HUES64 (cell line): ENCODE results near the gene GLUL. TPM values are rescaled to one million over a fixed set of nuclear protein-coding genes. Genes with fewer than 3 reads are reported as not detected.
A peak's percentile ranks its signal among the peaks of the same experiment; 100 is the strongest.

ENCODE experiments used
- H3K27ac ChIP-seq: 2 replicates; pipeline ENCODE4 v1.7.0; 2013; ENCODE audit warnings: low read depth, low read length, inconsistent platforms
- H3K27me3 ChIP-seq: 2 replicates; pipeline ENCODE4 v1.6.1; 2013; ENCODE audit warnings: mild to moderate bottlenecking, low read length; ENCODE audit not compliant: insufficient read depth
- H3K36me3 ChIP-seq: 2 replicates; pipeline ENCODE4 v1.6.1; 2013; ENCODE audit warnings: mild to moderate bottlenecking, low read length; ENCODE audit not compliant: insufficient read depth
- H3K4me1 ChIP-seq: 2 replicates; pipeline ENCODE4 v1.6.1; 2013; ENCODE audit warnings: mild to moderate bottlenecking, low read length, moderate library complexity; ENCODE audit not compliant: insufficient read depth
- H3K4me3 ChIP-seq: 2 replicates; pipeline ENCODE4 v1.5.1; 2013; ENCODE audit warnings: mild to moderate bottlenecking, low read length, moderate library complexity
- H3K9ac ChIP-seq: 2 replicates; pipeline ENCODE4 v1.6.1; 2013; ENCODE audit warnings: mild to moderate bottlenecking, low read depth, low read length
- H3K9me3 ChIP-seq: 2 replicates; pipeline ENCODE4 v1.6.1; 2013; ENCODE audit warnings: low read depth, low read length; ENCODE audit not compliant: insufficient read depth
- WGBS: fragments of 150-250, 120-280 bp; methylation state at CpG from one replicate; pipeline ENCODE4 v1.1.7; 2013; ENCODE audit warnings: missing lambda C conversion rate; 5-methylcytosine and 5-hydroxymethylcytosine counted together
- polyA plus RNA-seq, 2 experiments: library from polyadenylated mRNA; stranded (reverse); fragments of 50-300 nt; gene quantifications; one replicate each; pipeline ENCODE4 v1.2.3, GENCODE V29; 2013

GLUL gene
- 156 TPM for polyA plus RNA-seq (2013, experiment 1 of 2)
- polyA plus RNA-seq (2013, experiment 2 of 2) = 213 TPM

DNA sequence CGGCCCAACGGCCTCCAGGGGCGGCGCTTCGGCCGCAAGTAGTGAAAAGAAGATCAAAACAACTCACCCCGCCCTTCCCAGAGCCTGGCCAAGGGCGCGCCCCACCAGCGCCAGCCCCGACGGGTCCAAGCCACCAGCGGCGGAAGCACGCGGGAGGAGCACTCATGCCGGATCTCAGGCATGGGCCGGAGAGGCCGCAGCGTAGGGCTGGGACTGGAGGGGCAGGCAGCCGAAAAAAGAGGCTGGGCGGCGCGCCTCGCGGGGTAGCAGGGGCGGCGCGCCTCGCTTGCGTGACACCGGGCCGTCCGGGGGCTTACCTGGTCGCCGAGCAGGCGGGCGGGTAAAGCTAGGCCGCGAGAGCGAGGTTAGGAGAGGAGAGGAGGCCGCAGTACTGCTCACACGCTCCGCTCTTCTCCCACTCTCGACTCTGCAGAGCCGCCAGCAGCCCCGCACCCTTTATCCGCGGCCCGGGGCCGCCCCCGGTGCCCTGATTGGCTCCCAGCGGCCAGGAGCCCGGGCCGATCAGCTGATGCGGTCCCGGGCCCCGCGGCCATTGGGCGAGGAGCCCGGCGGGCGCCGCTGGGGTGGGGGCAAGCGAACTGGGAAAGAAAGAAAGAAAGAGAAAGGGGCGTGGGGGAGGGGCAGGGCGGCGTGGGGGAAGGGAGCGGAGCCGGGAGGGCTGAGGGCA, at the start of gene GLUL:
GLUL (minus strand) TSS at position 429 of the 688 bp plus-strand sequence. CDS start 3,053 bp downstream, outside the sequence.
- no peaks in the 10 kb centered on the region for H3K27me3 ChIP-seq
- under 1% methylated on average over 70 of the region's 70 CpGs for WGBS
- peak within 1 kb of the TSS; percentile 97 for H3K27ac ChIP-seq
- H3K9me3 ChIP-seq = no peaks in the 10 kb centered on the region
- H3K4me3 ChIP-seq = peak within 1 kb of the TSS; percentile 83
- peaks cover 30% of the 10 kb centered on the region for H3K4me1 ChIP-seq
- peaks cover 40% of the 10 kb centered on the region for H3K36me3 ChIP-seq
- peak within 1 kb of the TSS; percentile 98 for H3K9ac ChIP-seq

DNA sequence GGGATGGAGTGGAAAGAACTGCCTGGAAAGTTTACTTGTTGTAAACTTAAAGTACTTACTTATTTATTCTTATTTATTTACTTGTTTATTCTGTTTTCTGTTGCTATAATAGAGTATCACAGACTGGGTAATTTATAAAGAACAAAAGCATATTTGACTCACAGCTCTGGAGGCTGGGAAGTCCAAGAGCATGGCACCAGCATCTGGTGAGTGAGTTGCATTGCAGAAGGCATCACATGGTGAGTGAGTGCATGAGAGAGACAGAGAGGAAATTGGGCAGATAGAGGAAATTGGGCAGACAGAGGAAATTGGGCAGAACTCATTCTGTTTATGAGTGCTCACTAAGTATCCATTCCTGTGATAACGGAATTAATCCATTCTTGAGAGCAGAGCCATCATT, 46.7 kb upstream of the GLUL start:
- WGBS = 94% methylated on average over 1 of the region's 1 CpG
- H3K4me3 ChIP-seq = no peak overlapping the region

DNA sequence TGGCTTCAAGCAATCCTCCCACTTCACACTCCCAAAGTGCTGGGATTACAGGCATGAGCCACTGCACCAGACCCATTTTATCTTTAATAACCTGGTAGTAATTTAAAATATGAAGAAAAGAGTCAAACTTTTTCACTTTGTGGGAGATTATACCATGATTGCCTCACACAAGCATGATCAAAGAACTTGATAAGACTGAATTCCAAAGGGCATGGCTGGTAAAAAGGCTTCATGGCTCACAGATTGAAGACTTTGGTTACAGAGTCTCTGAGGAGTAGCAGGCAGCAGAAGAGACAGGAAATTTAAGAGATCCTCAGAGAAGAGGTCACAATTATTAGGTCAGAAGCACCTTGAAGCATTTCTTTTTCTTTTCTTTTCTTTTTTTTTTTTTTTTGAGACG, 42.0 kb upstream of the GLUL start:
- Histone ChIP-seq H3K9ac (no peak overlapping the region), H3K27ac (no peak overlapping the region), H3K27me3 (no peaks in the 10 kb centered on the region), H3K9me3 (peaks cover 6% of the 10 kb centered on the region; the same call in 1 of the 2 replicates), H3K36me3 (no peaks in the 10 kb centered on the region), H3K4me3 (no peak overlapping the region), H3K4me1 (no peaks in the 10 kb centered on the region; the same call in 1 of the 2 replicates)
- WGBS = 92% methylated on average over 1 of the region's 1 CpG

More for the DNA sequence above, 46.7 kb upstream of the GLUL start:
- H3K27me3 ChIP-seq = no peaks in the 10 kb centered on the region
- H3K4me1 ChIP-seq = no peaks in the 10 kb centered on the region
- no peak overlapping the region for H3K27ac ChIP-seq
- peaks cover 6% of the 10 kb centered on the region; the same call in 1 of the 2 replicates for H3K9me3 ChIP-seq
- no peaks in the 10 kb centered on the region for H3K36me3 ChIP-seq
- no peak overlapping the region for H3K9ac ChIP-seq

DNA sequence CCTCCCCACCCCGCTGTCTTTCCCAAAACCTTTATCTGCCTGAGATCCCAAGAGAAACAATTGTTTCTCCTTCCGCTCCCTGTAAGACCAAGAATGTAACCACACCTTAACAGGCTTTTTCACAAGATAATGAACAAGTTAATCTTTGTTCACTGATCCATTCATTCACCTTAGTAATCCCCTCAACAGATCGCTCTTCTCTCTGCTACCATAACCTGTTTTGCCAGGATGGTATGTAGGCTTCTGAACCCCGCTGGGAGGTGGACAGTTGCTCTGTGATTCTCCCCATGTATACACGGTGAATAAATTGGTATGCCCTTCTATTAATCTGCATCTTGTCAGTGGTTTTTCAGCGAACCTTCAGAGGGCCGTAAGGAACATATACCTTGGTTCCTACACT, 39.7 kb upstream of the GLUL start:
- no peak overlapping the region for H3K27ac ChIP-seq
- no peaks in the 10 kb centered on the region for H3K9me3 ChIP-seq
- H3K4me1 ChIP-seq = no peaks in the 10 kb centered on the region; the same call in 1 of the 2 replicates
- no peaks in the 10 kb centered on the region for H3K27me3 ChIP-seq
- H3K36me3 ChIP-seq = no peaks in the 10 kb centered on the region
- H3K4me3 ChIP-seq = no peak overlapping the region
- no peak overlapping the region for H3K9ac ChIP-seq
- 93% methylated on average over 7 of the region's 7 CpGs for WGBS

DNA sequence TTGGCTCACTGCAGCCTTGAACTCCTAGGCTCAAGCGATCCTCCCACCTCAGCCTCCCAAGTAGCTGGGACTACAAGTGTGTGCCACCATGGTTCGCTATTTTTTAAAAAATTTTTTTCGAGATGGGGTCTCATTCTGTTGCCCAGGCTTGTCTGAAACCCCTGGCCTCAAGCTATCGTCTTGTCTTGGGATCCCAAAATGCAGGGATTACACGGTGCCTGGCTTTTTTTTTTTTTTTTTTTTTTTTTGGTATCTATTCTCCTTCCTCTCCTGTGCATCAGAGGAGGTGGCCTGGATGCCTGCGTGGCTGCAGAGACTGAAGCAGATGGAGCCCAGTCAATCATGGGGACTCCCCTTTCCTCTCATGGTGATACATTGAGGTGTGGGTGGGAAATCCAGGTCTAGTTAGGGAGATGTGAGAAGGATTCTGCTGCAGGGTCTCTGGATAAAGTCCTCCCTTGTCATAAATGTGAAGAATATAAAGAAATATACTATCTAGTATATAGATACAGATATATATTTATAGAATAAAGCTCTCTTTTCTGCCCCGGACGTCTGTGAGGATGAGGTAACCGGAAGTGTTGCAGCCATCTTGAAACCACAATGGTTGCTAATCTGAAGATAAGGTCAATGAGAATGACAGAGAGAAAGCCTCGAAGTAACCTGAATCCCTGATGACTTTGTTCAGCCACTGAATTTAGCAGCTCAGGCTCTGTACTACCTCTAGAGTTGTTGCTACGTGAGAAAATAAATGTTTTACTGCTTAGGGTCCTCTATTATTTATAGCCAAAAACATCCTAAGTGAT, 38.9 kb upstream of the GLUL start:
- no peaks in the 10 kb centered on the region; the same call in 1 of the 2 replicates for H3K4me1 ChIP-seq
- 92% methylated on average over 10 of the region's 11 CpGs for WGBS
- no peak overlapping the region for H3K27ac ChIP-seq

DNA sequence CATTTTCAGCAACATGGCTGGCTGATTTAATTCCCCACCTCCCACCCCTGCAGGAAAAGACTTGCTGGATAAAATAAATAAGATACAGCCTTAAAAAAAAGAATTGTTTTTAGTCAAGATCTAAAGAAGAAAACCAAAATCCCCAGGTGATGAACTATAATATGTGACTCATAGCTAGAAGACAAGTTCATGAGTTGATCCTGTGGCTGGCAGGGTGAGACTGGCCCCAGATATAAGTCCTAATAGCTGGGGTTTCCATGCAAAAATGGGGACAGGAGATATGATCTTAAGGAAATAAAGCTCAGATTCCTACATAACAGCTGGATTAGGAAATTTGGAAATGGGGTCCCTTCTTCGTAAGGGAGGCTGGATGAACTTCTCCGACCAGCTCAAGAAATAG, 36.5 kb upstream of the GLUL start:
- Histone ChIP-seq H3K9ac (no peak overlapping the region), H3K27me3 (no peaks in the 10 kb centered on the region), H3K4me3 (no peak overlapping the region), H3K4me1 (no peaks in the 10 kb centered on the region; the same call in 1 of the 2 replicates), H3K27ac (no peak overlapping the region), H3K9me3 (no peaks in the 10 kb centered on the region), H3K36me3 (no peaks in the 10 kb centered on the region)
- 100% methylated on average over 2 of the region's 2 CpGs for WGBS

More for the DNA sequence above, 38.9 kb upstream of the GLUL start:
- Histone ChIP-seq H3K27me3 (no peaks in the 10 kb centered on the region), H3K9ac (no peak overlapping the region), H3K9me3 (no peaks in the 10 kb centered on the region), H3K36me3 (no peaks in the 10 kb centered on the region), H3K4me3 (no peak overlapping the region)

DNA sequence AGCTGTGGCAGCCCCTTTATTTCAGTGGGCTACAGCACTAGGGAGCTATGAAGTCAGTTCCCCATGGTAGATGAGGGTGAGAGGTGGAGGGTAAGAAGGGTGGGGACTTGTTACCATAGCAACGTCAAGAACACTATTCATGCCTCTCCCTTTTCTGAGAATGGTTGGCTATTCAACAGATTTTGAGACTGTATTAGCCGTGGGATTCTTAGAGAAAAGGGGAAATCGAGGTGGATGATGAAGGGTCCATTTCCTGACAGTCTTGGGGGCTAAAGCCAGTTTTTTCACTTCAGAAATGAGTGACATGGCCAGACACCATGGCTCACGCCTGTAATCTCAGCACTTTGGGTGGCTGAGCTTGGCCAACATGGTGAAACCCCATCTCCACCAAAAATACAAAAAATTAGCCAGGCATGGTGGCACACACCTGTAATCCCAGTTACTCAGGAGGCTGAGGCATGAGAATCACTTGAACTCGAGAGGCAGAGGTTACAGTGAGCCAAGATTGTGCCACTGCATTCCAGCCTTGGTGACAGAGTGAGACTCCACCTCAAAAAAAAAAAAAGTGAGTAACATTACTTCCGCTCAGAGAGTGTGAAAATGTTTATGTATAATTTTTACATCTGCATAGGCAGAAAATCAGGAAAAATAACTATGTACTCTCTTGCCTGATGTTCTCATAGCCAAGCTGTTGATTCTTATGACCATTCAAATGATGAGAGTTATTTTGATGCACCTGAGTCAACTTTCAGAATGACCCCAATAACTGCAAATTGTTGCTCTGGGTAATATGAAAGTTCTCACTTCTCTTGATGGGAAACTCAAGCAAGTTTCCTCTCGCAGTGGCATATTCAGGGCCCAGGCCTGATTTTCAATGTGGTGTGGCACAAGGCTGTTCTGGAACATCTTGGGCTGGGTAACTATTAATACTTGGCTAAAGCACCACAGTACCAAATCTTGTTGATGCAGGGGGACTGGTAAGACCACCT, 35.1 kb upstream of the GLUL start:
- H3K9ac ChIP-seq = no peak overlapping the region
- no peak overlapping the region for H3K27ac ChIP-seq
- no peaks in the 10 kb centered on the region for H3K9me3 ChIP-seq
- WGBS = 94% methylated on average over 7 of the region's 7 CpGs
- H3K4me1 ChIP-seq = no peaks in the 10 kb centered on the region; the same call in 1 of the 2 replicates
- no peaks in the 10 kb centered on the region for H3K36me3 ChIP-seq
- H3K4me3 ChIP-seq = no peak overlapping the region
- H3K27me3 ChIP-seq = no peaks in the 10 kb centered on the region

DNA sequence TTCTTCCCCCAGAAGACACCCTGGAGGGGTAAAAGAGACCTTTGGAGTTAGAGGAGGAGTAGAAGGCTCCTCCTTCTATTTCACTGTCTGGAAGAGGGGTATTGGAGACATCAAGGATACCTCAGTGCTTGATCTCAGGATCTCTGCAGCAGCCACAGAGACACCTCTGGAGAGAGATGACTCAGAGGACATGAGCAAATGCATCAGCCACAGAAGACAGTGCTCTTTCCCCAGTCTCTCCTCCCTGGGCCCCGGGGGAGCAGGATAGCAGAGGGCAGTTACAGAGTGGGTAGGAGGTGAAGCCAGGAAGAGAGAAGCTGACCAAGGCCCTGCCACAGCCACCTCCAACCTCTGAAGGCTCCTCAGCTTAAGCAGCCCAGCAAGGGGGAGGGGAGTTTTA, 24.2 kb upstream of the GLUL start:
- Histone ChIP-seq H3K27ac (no peak overlapping the region), H3K36me3 (no peaks in the 10 kb centered on the region), H3K9me3 (no peaks in the 10 kb centered on the region), H3K27me3 (no peaks in the 10 kb centered on the region), H3K4me1 (no peaks in the 10 kb centered on the region), H3K4me3 (no peak overlapping the region), H3K9ac (no peak overlapping the region)
- no CpG with 5 or more reads among the region's 1 CpG for WGBS

DNA sequence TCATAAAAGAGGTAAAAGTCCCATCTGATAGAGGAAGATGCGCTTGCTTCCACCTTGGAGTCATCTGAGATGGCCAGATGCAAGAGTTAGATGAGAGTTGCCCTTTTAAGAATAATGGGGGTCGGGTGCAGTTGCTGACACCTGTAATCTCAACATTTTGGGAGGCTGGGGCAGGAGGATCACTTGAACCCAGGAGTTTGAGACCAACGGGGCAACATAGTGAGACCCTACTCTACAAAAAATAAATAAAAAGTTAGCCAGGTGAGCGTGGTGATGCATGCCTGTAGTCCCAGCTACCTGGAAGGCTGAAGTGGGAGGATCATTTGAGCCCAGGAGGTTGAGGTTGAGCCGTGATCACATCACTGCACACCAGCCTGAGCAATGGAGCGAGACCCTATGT, 22.4 kb upstream of the GLUL start:
- no peaks in the 10 kb centered on the region for H3K36me3 ChIP-seq
- H3K27me3 ChIP-seq = no peaks in the 10 kb centered on the region
- H3K27ac ChIP-seq = no peak overlapping the region
- no peaks in the 10 kb centered on the region for H3K9me3 ChIP-seq
- WGBS = 92% methylated on average over 6 of the region's 6 CpGs
- no peaks in the 10 kb centered on the region for H3K4me1 ChIP-seq
- no peak overlapping the region for H3K4me3 ChIP-seq
- H3K9ac ChIP-seq = no peak overlapping the region

DNA sequence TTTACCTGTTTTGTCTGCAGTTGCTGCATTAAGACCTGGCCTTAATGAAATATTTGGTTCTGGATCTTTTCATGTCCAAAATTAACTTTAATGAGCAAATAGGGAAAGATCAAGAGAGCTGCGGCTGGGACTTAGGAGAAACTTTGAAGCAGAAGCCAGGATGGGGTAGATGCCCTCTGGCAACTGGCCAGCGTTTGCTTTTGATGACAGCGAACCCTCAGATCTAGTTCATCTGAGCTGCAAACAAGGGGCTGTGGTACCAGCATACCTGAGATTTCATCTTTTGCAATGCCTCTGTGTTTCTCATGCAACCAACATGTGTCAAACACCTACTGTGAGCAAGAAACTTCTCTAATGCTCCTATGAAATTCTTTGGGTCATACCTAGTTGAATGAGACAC, 21.9 kb upstream of the GLUL start:
- Histone ChIP-seq H3K9ac (no peak overlapping the region), H3K27ac (no peak overlapping the region), H3K27me3 (no peaks in the 10 kb centered on the region), H3K4me3 (no peak overlapping the region), H3K4me1 (no peaks in the 10 kb centered on the region), H3K9me3 (no peaks in the 10 kb centered on the region), H3K36me3 (no peaks in the 10 kb centered on the region)
- 96% methylated on average over 3 of the region's 3 CpGs for WGBS
